ENCODE data around the gene WAC. TPM values are rescaled to one million over a fixed set of nuclear protein-coding genes. Genes with fewer than 3 reads are reported as not detected.

The WAC gene
- total and polyA plus RNA-seq, 9 of the 15 experiments (the other 6 are each of a cell fraction or from before 2014, with no cell fraction given): 24.8 to 123 (median 78.2) TPM

DNA sequence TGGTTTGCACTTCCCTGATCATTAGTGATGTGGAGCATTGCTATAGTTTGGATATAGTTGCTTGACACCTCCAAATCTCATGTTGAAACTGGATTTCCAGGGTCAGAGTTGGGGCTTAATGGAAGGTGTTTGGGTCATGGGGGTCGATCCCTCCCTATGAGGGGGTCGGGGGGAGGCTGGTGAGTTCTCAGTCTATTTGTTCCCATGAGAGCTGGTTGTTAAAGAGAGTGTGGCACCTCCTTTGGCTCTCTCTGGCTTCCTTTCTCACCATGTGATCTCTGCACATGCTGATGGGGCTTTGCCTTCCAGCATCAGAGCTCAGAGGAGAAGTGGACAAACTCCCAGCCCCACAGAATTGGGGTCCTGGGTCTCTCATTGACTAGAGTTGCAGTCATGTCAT is 107.6 kb downstream of the WAC start (continued):
- TF ChIP-seq RAD21 (CRISPR knock-in tag; conservative IDR thresholded peaks at IDR 0.05 in 1 of 2, IDR thresholded peaks at IDR 0.05 in 1 of 2) (no peak), RBM22 (IDR thresholded peaks at IDR 0.05; ENCODE audit: low read depth, low read length, poor library complexity, severe bottlenecking) (no peak)
- TF ChIP-seq, protein P1, sequence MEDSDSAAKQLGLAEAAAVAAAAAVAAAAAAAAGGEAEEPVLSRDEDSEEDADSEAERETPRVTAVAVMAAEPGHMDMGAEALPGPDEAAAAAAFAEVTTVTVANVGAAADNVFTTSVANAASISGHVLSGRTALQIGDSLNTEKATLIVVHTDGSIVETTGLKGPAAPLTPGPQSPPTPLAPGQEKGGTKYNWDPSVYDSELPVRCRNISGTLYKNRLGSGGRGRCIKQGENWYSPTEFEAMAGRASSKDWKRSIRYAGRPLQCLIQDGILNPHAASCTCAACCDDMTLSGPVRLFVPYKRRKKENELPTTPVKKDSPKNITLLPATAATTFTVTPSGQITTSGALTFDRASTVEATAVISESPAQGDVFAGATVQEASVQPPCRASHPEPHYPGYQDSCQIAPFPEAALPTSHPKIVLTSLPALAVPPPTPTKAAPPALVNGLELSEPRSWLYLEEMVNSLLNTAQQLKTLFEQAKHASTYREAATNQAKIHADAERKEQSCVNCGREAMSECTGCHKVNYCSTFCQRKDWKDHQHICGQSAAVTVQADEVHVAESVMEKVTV (CRISPR knock-in tag; IDR thresholded peaks at IDR 0.05): no peak

DNA sequence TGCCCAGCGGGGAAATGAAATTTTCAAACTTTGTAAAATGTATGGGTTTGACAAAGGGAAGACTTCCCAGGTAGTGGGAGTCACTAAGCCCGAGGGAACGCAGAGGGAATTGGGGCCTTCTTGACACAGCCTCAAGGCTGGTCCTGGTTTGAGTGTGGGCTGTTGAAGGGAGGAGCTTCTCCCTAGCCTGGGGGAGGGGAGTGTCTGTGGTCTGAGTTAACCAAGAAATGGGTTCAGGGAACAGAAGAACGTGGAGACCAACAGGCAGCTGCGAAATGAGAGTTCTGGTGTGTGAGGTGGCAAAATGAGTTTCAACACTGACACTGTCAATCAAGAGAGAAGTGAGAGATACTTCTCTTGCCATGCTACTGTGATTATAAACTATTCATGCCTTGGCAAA is 111.7 kb downstream of the WAC start:
- ATAC-seq: peak; percentile 50; the same call in 1 of the 3 replicates
- 8% methylated on average over 4 of the region's 5 CpGs for WGBS (ENCODE audit: insufficient coverage, low coverage, missing lambda C conversion rate)

More for the DNA sequence above, 111.7 kb downstream of the WAC start:
- Histone ChIP-seq H3K4me2 (ENCODE audit: insufficient read depth, low read length) (no peak overlapping the region), H3K9ac (ENCODE audit: insufficient read depth in 1 of 2, low read depth in 2 of 2, low read length in 2 of 2) (no peak overlapping the region), H3K9me3 (replicated peaks; ENCODE audit: control insufficient read depth, insufficient read depth, low read depth, low read length) (no peaks in the 10 kb centered on the region), H3K4me1 (replicated peaks in 1 of 2; ENCODE audit: control insufficient read depth in 2 of 2, insufficient read depth in 2 of 2, low read length in 2 of 2) (no peaks in the 10 kb centered on the region), H2AFZ (ENCODE audit: low read depth, low read length) (no peak overlapping the region), H4K20me1 (replicated peaks; ENCODE audit: control insufficient read depth, insufficient read depth, low read length) (no peaks in the 10 kb centered on the region), H3K27me3 (ENCODE audit: control insufficient read depth in 2 of 2, insufficient read depth in 2 of 2, low read length in 2 of 2) (peaks cover 8 to 18% of the 10 kb centered on the region in 2 experiments; a peak in 4 of 5 replicates), H3K4me3 (no peak overlapping the region), H3K79me2 (ENCODE audit: control insufficient read depth, insufficient read depth, low read length) (no peaks in the 10 kb centered on the region), H3K27ac (ENCODE audit: extremely low read depth, low read depth, low read length) (no peak overlapping the region), H3K9me1 (ENCODE audit: control insufficient read depth, insufficient read depth, low read length) (no peaks in the 10 kb centered on the region), H3K36me3 (ENCODE audit: control insufficient read depth, insufficient read depth, low read length) (no peaks in the 10 kb centered on the region)
- intact Hi-C loops (cut with micrococcal nuclease): no loop called here
- ChIA-PET POLR2A (no interaction called here), CTCF (ENCODE audit: low intra/inter-chr PET ratio) (no interaction called here)
- DNase-seq (ENCODE audit: extremely low read depth in 1 of 4, low spot score in 3 of 4) (no peak), FAIRE-seq (no peak)
- BruUV-seq (replicated peaks): no TSS peak
- in situ Hi-C loops (cut with MboI): no loop called here
- TF ChIP-seq, protein P2, sequence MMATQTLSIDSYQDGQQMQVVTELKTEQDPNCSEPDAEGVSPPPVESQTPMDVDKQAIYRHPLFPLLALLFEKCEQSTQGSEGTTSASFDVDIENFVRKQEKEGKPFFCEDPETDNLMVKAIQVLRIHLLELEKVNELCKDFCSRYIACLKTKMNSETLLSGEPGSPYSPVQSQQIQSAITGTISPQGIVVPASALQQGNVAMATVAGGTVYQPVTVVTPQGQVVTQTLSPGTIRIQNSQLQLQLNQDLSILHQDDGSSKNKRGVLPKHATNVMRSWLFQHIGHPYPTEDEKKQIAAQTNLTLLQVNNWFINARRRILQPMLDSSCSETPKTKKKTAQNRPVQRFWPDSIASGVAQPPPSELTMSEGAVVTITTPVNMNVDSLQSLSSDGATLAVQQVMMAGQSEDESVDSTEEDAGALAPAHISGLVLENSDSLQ (IDR thresholded peaks at IDR 0.05): peak; percentile 62
- TF ChIP-seq RBM15 (IDR thresholded peaks at IDR 0.05; ENCODE audit: insufficient read depth, low read length) (no peak), YBX1 (IDR thresholded peaks at IDR 0.05) (no peak), STAT5B (CRISPR knock-in tag; IDR thresholded peaks at IDR 0.05) (no peak)

Data from K562 (cell line).